ENCODE results near the gene TRIP6.
"Not testable (repeated sequence)": the region's sequence is repeated elsewhere in the genome, so short reads cannot be mapped to it uniquely, and the experiment has no call there.

TRIP6 gene

GRCh38 chr7:100829150-100829716 lies 38.0 kb upstream of the TRIP6 start:
- no peak overlapping the region for H3K4me3 Mint-ChIP-seq
- no peaks in the 10 kb centered on the region for H3K9me3 Mint-ChIP-seq
- no peaks in the 10 kb centered on the region for H3K36me3 Mint-ChIP-seq (ENCODE audit: low read depth)

DNA sequence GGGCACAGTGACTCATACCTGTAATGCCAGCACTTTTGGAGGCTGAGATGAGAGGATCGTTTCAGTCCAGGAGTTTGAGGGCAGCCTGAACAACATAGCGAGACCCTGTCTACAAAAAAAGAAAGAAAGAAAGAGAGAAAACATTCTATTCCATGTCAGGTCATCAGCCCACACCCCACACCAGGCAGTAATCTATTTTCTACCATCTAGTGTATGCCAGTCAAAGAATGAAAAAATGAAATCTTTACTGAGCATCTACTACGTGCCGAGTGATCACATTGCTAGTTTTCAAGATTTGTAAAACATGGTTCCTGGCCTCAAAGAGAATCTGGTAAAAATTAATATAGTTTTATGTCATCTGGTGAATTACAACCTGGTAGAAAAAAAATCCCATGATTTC lies 36.8 kb upstream of the TRIP6 start:
- H3K36me3 Mint-ChIP-seq (ENCODE audit: low read depth), result no peaks in the 10 kb centered on the region
- H3K9me3 Mint-ChIP-seq, result no peaks in the 10 kb centered on the region
- H3K4me3 Mint-ChIP-seq, result no peak overlapping the region
- H3K27me3 Mint-ChIP-seq, result peaks cover 31% of the 10 kb centered on the region
- H3K27ac Mint-ChIP-seq, result no peak overlapping the region
- H3K4me1 Mint-ChIP-seq (ENCODE audit: low read depth), result peaks cover 17% of the 10 kb centered on the region

More at GRCh38 chr7:100829150-100829716, 38.0 kb upstream of the TRIP6 start:
- no peak overlapping the region for H3K27ac Mint-ChIP-seq
- peaks cover 38% of the 10 kb centered on the region for H3K27me3 Mint-ChIP-seq
- H3K4me1 Mint-ChIP-seq (ENCODE audit: low read depth), result peaks cover 17% of the 10 kb centered on the region

DNA sequence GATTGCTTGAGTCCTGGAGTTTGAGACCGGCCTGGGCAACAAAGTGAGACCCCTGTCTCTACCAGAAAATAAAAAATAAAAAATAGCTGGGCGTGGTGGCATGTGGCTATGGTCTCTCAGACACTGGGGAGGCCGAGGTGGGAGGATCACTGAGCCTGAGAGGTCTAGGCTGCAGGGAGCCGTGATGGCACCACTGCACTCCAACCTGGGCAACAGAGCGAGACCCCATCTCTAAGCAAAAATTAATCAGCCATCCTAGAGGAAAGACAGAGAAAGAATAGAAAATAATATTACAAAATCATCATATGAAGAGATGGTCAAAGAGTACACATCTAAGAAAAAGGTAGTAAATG lies 34.9 kb upstream of the TRIP6 start:
- Mint-ChIP-seq H3K4me1 (ENCODE audit: low read depth) (peaks cover 22% of the 10 kb centered on the region), H3K9me3 (no peaks in the 10 kb centered on the region), H3K27me3 (peaks cover 18% of the 10 kb centered on the region), H3K27ac (no peak overlapping the region), H3K36me3 (ENCODE audit: low read depth) (no peaks in the 10 kb centered on the region), H3K4me3 (no peak overlapping the region)

- Mint-ChIP-seq H3K36me3 (ENCODE audit: low read depth) (no peaks in the 10 kb centered on the region), H3K9me3 (no peaks in the 10 kb centered on the region), H3K4me1 (ENCODE audit: low read depth) (peaks cover 15% of the 10 kb centered on the region), H3K27ac (no peak overlapping the region), H3K27me3 (no peaks in the 10 kb centered on the region), H3K4me3 (no peak overlapping the region)
These were observed 31.0 kb upstream of the TRIP6 start for GRCh38 chr7:100835903-100836811.

GRCh38 chr7:100836812-100837098 lies 30.4 kb upstream of the TRIP6 start:
- Mint-ChIP-seq H3K27me3 (no peaks in the 10 kb centered on the region), H3K4me1 (ENCODE audit: low read depth) (peaks cover 15% of the 10 kb centered on the region), H3K27ac (peak overlapping the region; percentile 70), H3K36me3 (ENCODE audit: low read depth) (no peaks in the 10 kb centered on the region), H3K9me3 (no peaks in the 10 kb centered on the region), H3K4me3 (peak overlapping the region; percentile 58)

- Mint-ChIP-seq H3K27ac (peak overlapping the region; percentile 70), H3K9me3 (no peaks in the 10 kb centered on the region), H3K4me1 (ENCODE audit: low read depth) (peaks cover 15% of the 10 kb centered on the region), H3K36me3 (ENCODE audit: low read depth) (no peaks in the 10 kb centered on the region), H3K4me3 (peak overlapping the region; percentile 58), H3K27me3 (no peaks in the 10 kb centered on the region)
These were observed 29.9 kb upstream of the TRIP6 start for GRCh38 chr7:100837099-100837836.

- Mint-ChIP-seq H3K9me3 (no peaks in the 10 kb centered on the region), H3K36me3 (ENCODE audit: low read depth) (no peaks in the 10 kb centered on the region)
These were observed 27.8 kb upstream of the TRIP6 start for GRCh38 chr7:100839361-100839760.

GRCh38 chr7:100840470-100841100 lies 26.6 kb upstream of the TRIP6 start:
- H3K4me3 Mint-ChIP-seq, result no peak overlapping the region
- H3K9me3 Mint-ChIP-seq, result no peaks in the 10 kb centered on the region
- peaks cover 14% of the 10 kb centered on the region for H3K4me1 Mint-ChIP-seq (ENCODE audit: low read depth)

More at GRCh38 chr7:100839361-100839760, 27.8 kb upstream of the TRIP6 start:
- H3K4me3 Mint-ChIP-seq, result no peak overlapping the region
- H3K27ac Mint-ChIP-seq, result no peak overlapping the region
- peaks cover 15% of the 10 kb centered on the region for H3K4me1 Mint-ChIP-seq (ENCODE audit: low read depth)
- no peaks in the 10 kb centered on the region for H3K27me3 Mint-ChIP-seq

GRCh38 chr7:100847360-100847759 lies 19.8 kb upstream of the TRIP6 start:
- Mint-ChIP-seq H3K4me1 (ENCODE audit: low read depth) (peaks cover 8% of the 10 kb centered on the region), H3K9me3 (no peaks in the 10 kb centered on the region), H3K27me3 (no peaks in the 10 kb centered on the region), H3K27ac (no peak overlapping the region), H3K4me3 (no peak overlapping the region), H3K36me3 (ENCODE audit: low read depth) (no peaks in the 10 kb centered on the region)

More at GRCh38 chr7:100840470-100841100, 26.6 kb upstream of the TRIP6 start:
- Mint-ChIP-seq H3K36me3 (ENCODE audit: low read depth) (no peaks in the 10 kb centered on the region), H3K27me3 (no peaks in the 10 kb centered on the region), H3K27ac (no peak overlapping the region)

- H3K27me3 Mint-ChIP-seq, result no peaks in the 10 kb centered on the region
These were observed 14.9 kb upstream of the TRIP6 start, which contains the start of gene SLC12A9 for GRCh38 chr7:100852048-100852872. SLC12A9 (plus strand) TSS chr7:100852713; CDS start chr7:100854198, 1,485 bp downstream.

DNA sequence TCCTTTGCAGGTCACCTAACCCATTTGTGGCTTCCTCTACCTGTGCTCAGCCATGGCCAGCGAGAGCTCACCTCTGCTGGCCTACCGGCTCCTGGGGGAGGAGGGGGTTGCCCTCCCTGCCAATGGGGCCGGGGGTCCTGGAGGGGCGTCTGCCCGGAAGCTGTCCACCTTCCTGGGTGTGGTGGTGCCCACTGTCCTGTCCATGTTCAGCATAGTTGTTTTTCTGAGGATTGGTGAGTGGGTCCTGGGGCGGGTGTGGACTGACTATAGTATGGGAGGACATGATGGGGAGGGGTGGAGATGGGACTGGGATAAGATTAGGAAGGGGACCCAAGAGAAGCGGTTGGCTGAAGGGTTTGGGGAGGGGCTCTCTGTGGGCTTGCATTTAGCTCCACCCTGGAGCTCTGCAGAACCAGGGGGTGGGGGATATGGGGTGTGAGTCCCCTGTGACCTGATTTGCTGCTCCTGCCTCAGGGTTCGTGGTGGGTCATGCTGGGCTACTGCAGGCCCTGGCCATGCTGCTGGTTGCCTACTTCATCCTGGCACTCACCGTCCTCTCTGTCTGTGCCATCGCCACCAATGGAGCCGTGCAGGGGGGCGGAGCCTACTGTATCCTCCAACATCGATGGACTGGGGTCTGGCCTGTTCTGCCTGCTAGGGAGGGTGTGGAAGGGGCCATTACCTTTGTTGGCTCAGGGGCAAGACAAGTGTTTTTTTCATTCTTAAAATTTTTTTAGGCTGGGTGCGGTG lies 12.9 kb upstream of the TRIP6 start:
- H3K4me1 Mint-ChIP-seq (ENCODE audit: low read depth), result peaks cover 18% of the 10 kb centered on the region
- H3K9me3 Mint-ChIP-seq, result no peaks in the 10 kb centered on the region
- H3K36me3 Mint-ChIP-seq (ENCODE audit: low read depth), result no peaks in the 10 kb centered on the region
- H3K4me3 Mint-ChIP-seq, result peak overlapping the region; percentile 89
- no peak overlapping the region for H3K27ac Mint-ChIP-seq
- no peaks in the 10 kb centered on the region for H3K27me3 Mint-ChIP-seq

More at GRCh38 chr7:100852048-100852872, 14.9 kb upstream of the TRIP6 start, which contains the start of gene SLC12A9:
- Mint-ChIP-seq H3K27ac (peak within 1 kb of the TSS; percentile 68), H3K9me3 (no peaks in the 10 kb centered on the region), H3K36me3 (ENCODE audit: low read depth) (no peaks in the 10 kb centered on the region), H3K4me3 (peak within 1 kb of the TSS; percentile 89), H3K4me1 (ENCODE audit: low read depth) (peaks cover 18% of the 10 kb centered on the region)

- not testable (repeated sequence) for H3K4me3 Mint-ChIP-seq; H3K36me3 Mint-ChIP-seq (ENCODE audit: low read depth); H3K9me3 Mint-ChIP-seq; H3K27me3 Mint-ChIP-seq; H3K27ac Mint-ChIP-seq
- peaks cover 18% of the 10 kb centered on the region for H3K4me1 Mint-ChIP-seq (ENCODE audit: low read depth)
These were observed 12.3 kb upstream of the TRIP6 start for GRCh38 chr7:100854899-100855298.

- Mint-ChIP-seq H3K4me1 (ENCODE audit: low read depth) (peaks cover 18% of the 10 kb centered on the region), H3K9me3 (no peaks in the 10 kb centered on the region), H3K27ac (no peak overlapping the region), H3K4me3 (no peak overlapping the region), H3K27me3 (no peaks in the 10 kb centered on the region), H3K36me3 (ENCODE audit: low read depth) (peaks cover 8% of the 10 kb centered on the region)
These were observed 11.7 kb upstream of the TRIP6 start for GRCh38 chr7:100855515-100855914.
